Gastrocnemius medialis (tissue), 4 donors: ENCODE measurements around the gene NKD2.

Experiments
- CTCF ChIP-seq, 5 experiments: fragments of 450-650 bp in 3 of 5; fragments of 200-600 bp in 2 of 5; sonication (generic) in 2 of 5; IDR thresholded peaks in 4 of 5; conservative IDR thresholded peaks in 1 of 5; 1 replicate in 4 of 5; 2 replicates in 1 of 5; pipeline ENCODE4 v1.5.1; 2016 to 2019; ENCODE audit warnings: antibody characterized with exemption in 5 of 5, mild to moderate bottlenecking in 3 of 5, moderate library complexity in 3 of 5
- POLR2A ChIP-seq, 2 donors: fragments of 450-650 bp; IDR thresholded peaks; one replicate each; pipeline ENCODE4 v1.6.1; 2017; ENCODE audit warnings: antibody characterized with exemption in 2 of 2, mild to moderate bottlenecking in 2 of 2, moderate library complexity in 2 of 2

GRCh38 chr5:959581-960531 is 48.7 kb upstream of the NKD2 start:
- no peak for TF ChIP-seq CTCF (IDR thresholded peaks at IDR 0.05 in 4 of 5, conservative IDR thresholded peaks at IDR 0.05 in 1 of 5)
- no peak for TF ChIP-seq POLR2A (IDR thresholded peaks at IDR 0.05)
